GM19452 (cell line): ENCODE data around the gene GRM1.
A peak's percentile ranks its signal among the peaks of the same experiment; 100 is the strongest.

Experiments used
- ATAC-seq: cut with Tn5 transposase; IDR thresholded peaks from one replicate; pipeline ENCODE4 v1.9.1; 2021; ENCODE audit not compliant: unreplicated experiment

Gene GRM1

GRCh38 chr6:146095481-146095880 is 66.6 kb downstream of the GRM1 start:
- no peak for ATAC-seq

GRCh38 chr6:146097586-146097985 is 68.7 kb downstream of the GRM1 start:
- no peak for ATAC-seq

DNA sequence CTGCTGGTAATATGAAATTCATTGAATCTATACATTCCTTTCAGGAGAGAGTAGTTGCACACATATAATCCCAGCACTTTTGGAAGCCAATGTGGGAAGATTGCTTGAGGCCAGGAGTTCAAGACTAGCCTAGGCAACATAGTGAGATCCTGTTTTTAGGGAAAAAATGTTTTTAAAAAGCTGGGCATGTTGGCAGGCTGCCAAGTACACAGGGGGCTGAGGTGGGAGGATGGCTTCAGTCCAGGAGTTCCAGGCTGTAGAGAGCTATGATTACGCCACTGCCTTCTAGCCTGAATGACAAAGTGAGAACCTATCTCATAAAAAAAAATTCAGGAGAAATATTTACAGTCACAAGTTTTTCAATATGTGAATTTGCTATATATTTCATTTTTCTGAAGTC is 71.9 kb downstream of the GRM1 start:
- ATAC-seq, result no peak

DNA sequence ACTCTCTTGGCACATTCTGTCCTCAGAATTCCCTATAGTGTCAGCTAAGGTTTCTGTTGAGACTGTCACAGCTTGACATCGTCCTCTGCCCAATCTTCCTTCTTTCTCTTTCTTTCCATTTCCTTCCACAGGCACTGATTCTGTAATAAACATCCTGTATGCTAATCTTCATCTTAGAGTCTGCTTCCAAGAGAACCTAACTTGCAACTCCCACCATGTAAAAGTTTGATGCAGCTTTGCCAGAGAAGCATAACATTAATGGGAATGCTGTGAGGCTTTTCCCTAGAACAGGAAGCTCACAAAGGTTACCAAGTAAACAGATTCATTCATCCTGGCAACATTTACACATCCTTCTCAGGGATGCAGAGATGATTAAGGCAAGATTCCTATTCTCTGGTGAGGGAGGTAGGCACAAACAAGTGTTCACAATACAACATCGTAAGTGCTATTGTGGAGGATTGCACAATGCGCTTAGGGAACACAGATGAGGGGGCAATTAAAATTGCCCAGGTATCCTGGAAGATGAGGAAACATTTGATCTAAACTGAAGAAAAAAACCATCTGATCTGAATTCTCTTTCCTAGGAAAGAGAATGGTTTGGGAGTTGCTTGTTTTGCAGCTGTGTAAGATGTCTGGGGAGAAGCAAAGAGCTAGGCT is 74.7 kb downstream of the GRM1 start:
- ATAC-seq, result no peak

GRCh38 chr6:146106532-146106931 is 77.7 kb downstream of the GRM1 start:
- ATAC-seq, result no peak

- ATAC-seq, result no peak
Observed at GRCh38 chr6:146110990-146111389, 82.1 kb downstream of the GRM1 start.

DNA sequence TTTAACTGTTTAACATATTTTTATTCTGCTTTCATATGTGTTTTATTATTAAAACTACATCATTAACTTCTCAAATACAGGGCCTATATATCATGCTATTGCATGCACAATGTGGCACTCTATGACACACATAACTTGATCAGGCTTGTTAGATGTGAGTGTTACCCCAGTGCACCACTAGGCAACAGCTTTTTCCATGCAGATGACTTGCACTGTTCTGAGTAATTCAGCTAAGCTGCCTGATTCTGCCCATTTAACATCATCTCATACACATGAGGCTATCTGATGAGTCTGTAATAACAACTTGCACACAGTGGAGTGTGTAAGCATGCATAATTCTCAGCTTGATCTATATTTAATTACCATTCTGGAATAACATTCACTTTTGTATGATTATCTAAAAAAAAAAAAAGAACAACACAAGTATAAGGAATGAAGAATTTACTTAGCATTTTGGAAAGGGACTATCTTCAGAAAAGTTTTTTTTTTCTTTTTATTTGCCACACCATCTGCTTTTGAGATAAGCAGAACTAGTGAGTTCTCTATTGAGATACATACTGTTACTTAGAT is 83.1 kb downstream of the GRM1 start:
- ATAC-seq, result no peak

GRCh38 chr6:146113084-146113623 is 84.3 kb downstream of the GRM1 start:
- no peak for ATAC-seq

DNA sequence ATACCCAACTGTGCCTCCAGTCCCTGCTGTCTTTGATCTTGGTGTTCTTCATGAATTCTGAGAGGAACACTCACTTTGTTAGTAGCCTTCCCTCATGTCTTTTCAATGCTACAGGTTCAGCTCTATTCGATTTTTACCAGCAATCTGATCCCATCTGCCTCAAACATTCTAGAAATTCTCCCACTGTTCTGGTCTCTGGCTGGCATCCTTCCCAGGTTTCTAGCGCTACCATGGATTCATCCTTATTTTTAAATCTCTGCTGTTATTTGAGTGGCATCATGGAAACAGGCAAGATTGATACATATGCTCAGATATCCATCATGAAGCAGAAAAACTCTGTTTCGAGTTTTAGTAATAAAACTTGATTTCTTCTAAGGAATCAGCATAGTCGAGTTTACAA is 94.8 kb downstream of the GRM1 start:
- ATAC-seq, result no peak

DNA sequence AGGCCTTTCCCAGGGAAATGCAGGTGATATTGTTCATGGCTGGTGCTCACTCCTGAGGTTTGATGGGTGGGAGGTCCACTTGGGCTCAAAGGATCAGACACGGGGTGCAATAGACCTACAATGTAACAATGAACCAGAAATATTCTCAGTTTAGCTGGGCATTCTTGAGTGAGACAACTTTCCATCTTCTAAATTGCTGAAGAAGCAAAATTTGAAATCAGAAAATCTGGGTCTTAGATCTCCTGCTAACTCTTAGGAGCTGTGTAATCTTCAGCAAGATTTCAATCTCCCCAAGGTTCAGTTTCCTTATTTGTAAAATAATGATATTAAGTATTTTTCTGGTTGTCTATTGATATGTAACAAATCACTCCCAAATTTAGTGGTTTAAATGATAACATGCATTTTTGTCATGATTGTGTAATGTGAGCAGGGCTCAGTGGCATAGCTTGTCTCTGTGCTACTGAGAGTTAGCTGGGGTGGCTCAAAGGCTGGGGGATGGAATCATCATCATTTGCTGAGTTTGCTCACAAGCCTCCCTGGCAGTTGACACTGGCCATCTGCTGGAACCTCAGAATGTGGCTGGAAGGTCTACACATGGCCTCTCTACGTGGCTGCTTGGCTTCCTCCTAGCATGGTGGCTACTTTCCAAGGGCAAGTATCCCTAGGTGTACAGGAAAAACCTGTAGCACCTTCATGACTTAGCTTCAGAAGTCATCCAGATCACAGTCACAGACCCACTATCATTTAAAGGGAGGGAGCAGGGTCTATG is 98.8 kb downstream of the GRM1 start:
- ATAC-seq, result no peak

GRCh38 chr6:146133866-146134265 is 105.0 kb downstream of the GRM1 start:
- ATAC-seq, result no peak

DNA sequence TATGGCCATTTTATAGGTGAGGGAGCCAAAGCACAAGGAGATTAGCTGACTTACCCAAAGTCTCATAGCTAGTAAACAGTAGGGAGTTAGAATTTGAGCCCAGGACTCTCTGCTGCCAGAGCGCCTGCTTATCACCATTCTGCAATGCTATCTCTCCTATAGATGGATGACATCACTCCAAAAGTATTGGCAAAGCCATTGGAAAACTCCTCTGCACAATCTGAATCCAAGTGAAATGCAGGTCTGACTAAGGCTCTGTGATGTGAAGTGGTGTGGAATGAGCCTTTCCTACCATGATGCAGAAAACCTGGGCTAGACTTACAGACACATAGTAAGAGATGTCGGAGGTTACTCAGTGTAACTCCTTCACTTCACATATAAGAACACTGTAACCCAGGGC is 106.3 kb downstream of the GRM1 start:
- no peak for ATAC-seq

DNA sequence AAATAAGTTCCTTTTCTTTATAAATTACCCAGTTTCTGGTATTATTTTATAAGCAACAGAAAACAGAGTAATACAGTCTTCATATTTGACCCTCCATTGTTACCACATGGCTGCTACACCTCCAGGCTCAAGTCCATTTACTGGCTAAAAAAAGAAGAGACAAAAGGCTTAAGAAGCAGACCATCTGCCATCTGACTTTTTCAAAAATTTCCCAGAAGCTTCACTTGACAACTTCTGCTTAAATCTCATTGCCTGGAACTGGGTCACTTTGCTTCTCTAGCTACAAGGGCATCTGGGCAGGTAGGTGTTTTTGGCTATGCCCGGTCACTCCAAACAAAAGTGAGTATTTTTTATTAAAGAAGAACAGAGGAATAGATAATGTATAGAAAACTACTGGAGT is 118.0 kb downstream of the GRM1 start:
- no peak for ATAC-seq

GRCh38 chr6:146149770-146150169 is 120.9 kb downstream of the GRM1 start:
- ATAC-seq, result no peak

DNA sequence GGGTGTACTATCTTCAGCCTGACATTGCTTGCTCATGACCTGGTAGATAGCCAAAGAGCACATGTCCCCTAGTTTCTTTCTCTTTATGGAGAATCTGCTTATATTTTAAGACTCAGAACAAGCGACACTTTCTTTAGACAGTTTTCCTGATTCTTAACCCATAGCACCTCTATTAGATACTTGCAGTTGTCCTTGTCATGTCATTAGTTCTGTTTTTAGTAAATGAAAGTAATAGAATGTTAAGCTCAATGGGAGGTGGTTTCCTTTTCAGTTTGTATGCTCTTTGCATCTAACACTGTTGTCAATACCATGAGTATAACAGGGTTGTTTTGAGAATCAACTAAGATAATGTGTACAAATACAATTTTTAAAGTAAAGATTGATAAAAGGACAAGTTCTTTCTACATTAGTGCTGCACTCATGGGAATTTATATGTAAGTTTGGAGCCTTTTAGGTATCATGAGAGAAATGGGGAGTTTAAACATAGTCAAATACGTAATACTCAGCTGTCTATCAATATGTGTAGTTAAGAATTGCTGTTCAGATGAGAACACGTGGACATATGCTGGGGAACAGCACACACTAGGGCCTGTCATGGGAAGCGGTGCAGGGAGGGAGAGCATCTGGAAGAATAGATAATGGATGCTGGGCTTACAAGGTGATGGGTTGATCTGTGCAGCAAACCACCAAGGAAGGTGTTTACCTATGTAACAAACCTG is 124.3 kb downstream of the GRM1 start:
- peak; percentile 94 for ATAC-seq

DNA sequence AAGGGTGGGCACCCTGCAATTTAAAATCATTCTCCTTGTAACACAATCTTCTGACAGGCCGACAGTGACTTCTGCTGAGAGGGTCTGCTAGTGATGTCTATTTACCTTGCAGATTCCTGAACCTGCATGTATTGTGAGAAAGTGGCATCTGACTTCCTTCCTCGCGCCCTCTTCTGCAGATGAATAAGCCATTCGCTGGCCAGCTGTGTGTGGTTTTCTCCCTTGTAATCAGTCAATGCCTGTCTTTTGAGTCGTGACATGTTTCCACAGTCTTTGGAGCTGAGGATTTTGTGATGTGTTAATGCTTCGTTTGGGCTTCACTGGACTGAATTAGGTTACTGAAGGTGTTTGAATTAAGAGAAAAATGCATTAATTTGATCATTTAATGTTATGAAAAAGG is 125.3 kb downstream of the GRM1 start:
- ATAC-seq, result peak; percentile 33

GRCh38 chr6:146161664-146162063 is 132.8 kb downstream of the GRM1 start:
- no peak for ATAC-seq

- ATAC-seq, result no peak
Observed at GRCh38 chr6:146169872-146170271, 141.0 kb downstream of the GRM1 start.

DNA sequence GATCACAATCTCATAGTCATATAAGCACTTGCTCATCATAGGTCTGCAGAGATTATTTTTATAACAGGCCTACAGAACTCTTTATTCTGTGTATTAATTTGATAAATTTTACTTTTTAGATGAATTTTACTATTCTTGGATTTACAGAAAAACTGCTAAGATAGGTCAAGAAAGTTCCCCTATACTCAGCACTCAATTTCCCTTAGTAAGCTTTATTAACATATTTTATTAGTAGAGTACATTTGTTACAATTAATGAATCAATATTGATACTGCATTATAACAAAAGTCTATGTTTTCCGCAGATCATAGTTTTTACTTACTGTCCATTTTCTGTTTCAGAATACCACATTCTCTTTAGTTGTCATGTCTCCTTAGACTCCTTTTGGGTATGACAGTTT is 148.9 kb downstream of the GRM1 start:
- no peak for ATAC-seq

- no peak for ATAC-seq
Observed at GRCh38 chr6:146183831-146184230, 155.0 kb downstream of the GRM1 start.

DNA sequence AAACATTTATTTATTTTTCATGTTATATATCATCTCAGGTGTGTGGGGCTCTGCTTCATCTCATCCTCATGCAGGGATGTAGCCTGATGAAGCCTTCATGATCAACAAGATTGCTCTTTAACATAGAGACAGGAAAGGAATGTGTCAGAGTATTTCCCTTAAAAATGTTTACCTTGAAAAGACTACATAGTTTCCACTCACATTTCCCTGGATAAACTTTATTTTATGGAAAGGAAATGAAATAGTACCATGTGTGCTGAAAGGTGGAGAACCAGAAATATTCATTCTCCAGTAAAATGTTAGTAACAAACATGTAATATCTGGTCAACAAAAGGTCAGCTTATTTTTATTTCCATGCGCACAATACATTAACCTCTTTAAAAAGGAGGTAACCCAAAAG is 155.8 kb downstream of the GRM1 start:
- ATAC-seq, result no peak
